ENCODE measurements around the gene GLB1L2.

Gene GLB1L2

GRCh38 chr11:134425413-134425812 lies 93.6 kb downstream of the GLB1L2 start:
- no peak for DNase-seq (ENCODE audit: low read depth, low spot score)

Data from iPS DF 19.7 (cell line).